Common myeloid progenitor, CD34-positive (primary cell): ENCODE measurements around the gene TMEM247.

Experiments used
- CTCF ChIA-PET: fragments of 350-600 bp; sonication (Branson Sonifier 250); formaldehyde crosslinking; loops from one replicate; lab custom pipeline; 2021; ENCODE audit warnings: antibody characterized with exemption; lab: Charles Lee
- POLR2A ChIA-PET: fragments of 350-600 bp; sonication (Branson Sonifier 250); formaldehyde crosslinking; loops from one replicate; lab custom pipeline; 2021; ENCODE audit warnings: antibody characterized with exemption; lab: Charles Lee
- DNase-seq, 3 donors: peaks; one replicate each; pipeline versions ENCODE4 v3.0.0 to v3.0.0-alpha.2; 2013
- H3K27ac ChIP-seq, 2 experiments: 1 replicate in 1 of 2; 2 replicates in 1 of 2; pipeline ENCODE4 v1.7.0; 2013; ENCODE audit warnings: inconsistent platforms in 2 of 2, low read length in 2 of 2, mild to moderate bottlenecking in 2 of 2, low read depth in 1 of 2, moderate library complexity in 1 of 2; ENCODE audit not compliant: severe bottlenecking in 2 of 2, insufficient read depth in 1 of 2, poor library complexity in 1 of 2
- H3K27me3 ChIP-seq, 5 experiments: replicated peaks in 2 of 5; 1 replicate in 3 of 5; 2 replicates in 2 of 5; pipeline versions ENCODE4 v1.6.1 to v1.7.0; 2013; ENCODE audit warnings: low read length in 4 of 5, mild to moderate bottlenecking in 2 of 5, moderate library complexity in 2 of 5, inconsistent platforms in 1 of 5; ENCODE audit not compliant: insufficient read depth in 5 of 5, control insufficient read depth in 4 of 5
- H3K36me3 ChIP-seq, 4 experiments: 1 replicate in 2 of 4; 2 replicates in 2 of 4; pipeline versions ENCODE4 v1.6.1 to v1.7.0; 2013; ENCODE audit warnings: low read length in 3 of 4, control low read depth in 1 of 4, mild to moderate bottlenecking in 1 of 4; ENCODE audit not compliant: control insufficient read depth in 4 of 4, insufficient read depth in 4 of 4
- H3K4me1 ChIP-seq, 4 experiments: 1 replicate in 3 of 4; 2 replicates in 1 of 4; pipeline versions ENCODE4 v1.6.1 to v1.7.1; 2013; ENCODE audit warnings: low read length in 3 of 4, mild to moderate bottlenecking in 3 of 4, control low read depth in 1 of 4, inconsistent platforms in 1 of 4, moderate library complexity in 1 of 4; ENCODE audit not compliant: control insufficient read depth in 4 of 4, insufficient read depth in 4 of 4; ENCODE audit errors: control extremely low read depth in 1 of 4
- H3K4me3 ChIP-seq, 7 experiments: 1 replicate in 4 of 7; 2 replicates in 3 of 7; pipeline versions ENCODE4 v1.5.1 to v1.7.0; 2013; ENCODE audit warnings: mild to moderate bottlenecking in 7 of 7, low read length in 6 of 7, moderate library complexity in 6 of 7, inconsistent platforms in 2 of 7, low read depth in 2 of 7, control low read depth in 1 of 7; ENCODE audit not compliant: insufficient read depth in 4 of 7, control insufficient read depth in 1 of 7; ENCODE audit errors: extremely low read depth in 1 of 7
- H3K9me3 ChIP-seq, 5 experiments: 1 replicate in 4 of 5; 2 replicates in 1 of 5; pipeline versions ENCODE4 v1.6.1 to v1.7.1; 2013; ENCODE audit warnings: low read length in 4 of 5, mild to moderate bottlenecking in 2 of 5, inconsistent platforms in 1 of 5, low read depth in 1 of 5, moderate library complexity in 1 of 5; ENCODE audit not compliant: control insufficient read depth in 4 of 5, insufficient read depth in 2 of 5; ENCODE audit errors: control extremely low read depth in 1 of 5
- WGBS: methylation state at CpG from one replicate; pipeline ENCODE4 v1.1.5; 2013; ENCODE audit not compliant: insufficient coverage; 5-methylcytosine and 5-hydroxymethylcytosine counted together

The TMEM247 gene

DNA sequence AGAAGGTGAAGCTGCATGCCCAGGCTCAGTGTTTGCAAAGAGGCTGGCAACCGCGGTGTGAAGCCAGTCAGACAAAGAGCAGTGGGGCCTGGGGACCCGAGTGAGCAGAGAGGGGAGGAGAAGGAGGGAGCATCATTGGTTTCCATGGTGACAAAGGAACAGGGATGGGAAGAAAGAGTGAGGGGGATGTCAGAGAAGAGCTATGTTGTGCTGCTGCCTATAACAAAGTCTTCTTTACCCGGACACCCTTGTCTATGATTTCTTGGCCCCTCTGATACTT is 14.5 kb downstream of the TMEM247 start:
- Histone ChIP-seq H3K36me3 (no peaks in the 10 kb centered on the region), H3K27ac (no peak overlapping the region), H3K27me3 (no peaks in the 10 kb centered on the region), H3K9me3 (no peaks in the 10 kb centered on the region), H3K4me1 (peaks cover 4 to 26% (median 24%) of the 10 kb centered on the region in 4 experiments), H3K4me3 (no peak overlapping the region)
- no peak for DNase-seq
- 94% methylated on average over 3 of the region's 4 CpGs for WGBS
- POLR2A ChIA-PET = interaction anchor here (0.7 kb wide), 1 partner anchor 9 kb away, joined by 3 read pairs; no protein-coding TSS in a partner anchor
- CTCF ChIA-PET = interaction anchor here (1.5 to 2.0 kb wide), 2 partner anchors 47 to 109 kb away, joined by 5 read pairs; no protein-coding TSS in a partner anchor

DNA sequence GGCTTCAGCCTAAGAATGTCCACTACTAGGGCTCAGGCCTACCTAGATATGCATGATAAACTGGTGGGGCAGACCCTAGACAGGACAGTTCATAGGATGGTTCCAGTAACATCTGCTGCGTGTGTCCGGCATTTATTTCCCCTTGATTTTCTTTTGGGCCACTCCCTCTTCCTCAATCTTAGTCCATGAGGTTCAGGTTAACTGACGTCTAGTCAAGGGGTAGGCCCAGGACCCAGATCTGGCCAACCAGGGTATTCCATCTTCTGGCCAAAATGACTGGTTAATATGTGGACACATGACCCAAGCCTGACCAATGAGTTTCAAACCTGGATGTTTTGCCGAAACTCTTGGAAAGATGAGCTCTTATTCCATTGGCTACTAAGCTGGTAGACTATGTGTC is 15.2 kb downstream of the TMEM247 start:
- H3K4me1 ChIP-seq = peaks cover 3 to 23% (median 23%) of the 10 kb centered on the region in 4 experiments
- 97% methylated on average over 4 of the region's 4 CpGs for WGBS
- H3K27me3 ChIP-seq = no peaks in the 10 kb centered on the region
- no peaks in the 10 kb centered on the region for H3K36me3 ChIP-seq
- no peak overlapping the region for H3K27ac ChIP-seq
- no peaks in the 10 kb centered on the region for H3K9me3 ChIP-seq
- CTCF ChIA-PET = interaction anchor here (1.5 to 2.0 kb wide), 2 partner anchors 23 to 46 kb away, joined by 3 to 5 read pairs; no protein-coding TSS in a partner anchor
- DNase-seq = no peak
- POLR2A ChIA-PET = no interaction called here
- H3K4me3 ChIP-seq = no peak overlapping the region

DNA sequence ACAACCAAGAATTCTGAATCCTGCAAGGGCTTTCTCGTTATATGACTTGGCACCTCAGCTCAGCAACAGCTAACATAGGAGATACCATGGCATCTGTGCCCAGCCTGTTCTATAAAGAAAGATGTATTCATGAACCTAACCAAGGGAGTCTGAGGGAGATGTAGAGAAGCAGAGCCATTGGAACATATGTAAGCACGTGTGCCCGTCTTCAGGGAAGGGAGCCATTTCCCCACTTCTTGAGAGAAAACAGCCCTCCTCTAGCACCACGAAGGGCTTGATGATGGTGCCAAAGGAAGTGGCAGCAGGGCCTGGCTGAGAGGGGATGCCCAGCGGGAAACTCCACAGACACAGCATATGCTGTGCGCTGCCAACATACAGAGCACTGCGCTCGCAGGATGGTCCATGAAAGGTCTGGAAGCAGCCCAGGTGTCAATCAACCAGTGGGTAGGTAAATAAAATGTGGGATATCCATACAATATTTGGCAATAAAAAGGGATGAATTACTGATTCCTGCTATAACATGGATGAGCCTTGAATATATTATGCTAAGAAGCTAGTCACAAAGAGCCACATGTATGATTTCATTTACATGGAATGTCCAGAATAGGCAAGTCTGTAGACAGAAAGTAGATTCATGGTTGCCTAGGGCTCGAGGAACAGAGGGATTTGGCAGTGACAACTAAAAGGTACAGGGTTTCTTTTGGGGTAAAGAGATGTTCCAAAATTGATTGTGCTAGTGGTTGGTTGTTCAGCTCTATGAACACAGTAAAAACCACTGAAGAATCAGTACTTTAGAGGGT is 16.1 kb downstream of the TMEM247 start:
- H3K36me3 ChIP-seq = no peaks in the 10 kb centered on the region
- ChIA-PET CTCF (interaction anchor here (1.5 kb wide), 1 partner anchor 24 kb away, joined by 3 read pairs; no protein-coding TSS in a partner anchor), POLR2A (no interaction called here)
- H3K9me3 ChIP-seq = no peaks in the 10 kb centered on the region
- peaks cover 0 to 19% (median 16%) of the 10 kb centered on the region in 4 experiments for H3K4me1 ChIP-seq
- H3K27ac ChIP-seq = no peak overlapping the region
- H3K27me3 ChIP-seq = no peaks in the 10 kb centered on the region
- WGBS = 97% methylated on average over 7 of the region's 9 CpGs
- no peak for DNase-seq
- H3K4me3 ChIP-seq = no peak overlapping the region

DNA sequence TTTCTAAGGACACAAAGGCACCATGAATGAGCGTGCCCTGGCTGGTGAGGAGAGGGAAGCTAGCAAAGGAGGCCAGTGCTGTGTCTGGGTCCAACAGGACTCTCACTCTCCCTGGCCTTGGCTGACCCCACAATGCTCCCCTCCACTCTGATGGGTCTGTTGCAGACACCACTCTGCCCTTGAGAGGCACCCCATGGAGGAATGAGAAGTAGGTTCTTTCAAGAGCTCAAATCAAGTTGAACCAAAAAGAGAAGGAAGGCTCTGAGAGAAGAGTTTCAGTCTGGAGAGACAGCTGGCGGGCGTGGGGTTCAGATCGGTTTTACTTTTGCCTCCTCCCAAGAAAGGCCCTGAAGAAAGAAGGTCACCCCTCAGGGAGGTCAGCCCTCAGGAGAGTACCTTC is 18.4 kb downstream of the TMEM247 start:
- no peak overlapping the region for H3K4me3 ChIP-seq
- no peaks in the 10 kb centered on the region for H3K36me3 ChIP-seq
- H3K4me1 ChIP-seq = peaks cover 0 to 8% (median 5%) of the 10 kb centered on the region in 4 experiments
- H3K9me3 ChIP-seq = no peaks in the 10 kb centered on the region
- DNase-seq = no peak
- WGBS = 89% methylated on average over 4 of the region's 4 CpGs
- H3K27me3 ChIP-seq = no peaks in the 10 kb centered on the region
- ChIA-PET CTCF (interaction anchor here (1.0 to 2.1 kb wide), 6 partner anchors 9 to 86 kb away, joined by 3 to 5 read pairs (median 4); no protein-coding TSS in a partner anchor), POLR2A (no interaction called here)
- no peak overlapping the region for H3K27ac ChIP-seq

DNA sequence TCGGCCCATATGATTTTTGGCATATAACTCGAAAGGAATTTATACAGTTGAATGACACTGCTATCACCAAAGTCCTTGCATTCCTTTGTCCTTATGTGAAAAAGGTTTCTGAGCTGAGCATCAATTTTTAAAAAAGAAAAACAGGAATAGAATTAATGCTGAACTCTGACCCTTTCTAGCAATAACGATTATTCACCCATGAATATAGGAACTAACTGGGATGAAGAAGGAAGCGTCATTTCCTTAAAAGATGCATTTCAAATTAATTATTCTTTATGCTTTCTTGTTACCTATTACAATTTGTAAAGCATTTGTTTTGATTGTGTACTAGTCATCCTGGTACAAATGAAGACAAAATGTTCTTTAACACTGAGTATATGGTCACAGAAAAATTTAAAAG is 19.3 kb downstream of the TMEM247 start:
- CTCF ChIA-PET = interaction anchor here (1.3 to 1.6 kb wide), 2 partner anchors 19 to 71 kb away, joined by 3 to 4 read pairs; no protein-coding TSS in a partner anchor
- H3K4me1 ChIP-seq = peaks cover 0 to 8% (median 5%) of the 10 kb centered on the region in 4 experiments

DNA sequence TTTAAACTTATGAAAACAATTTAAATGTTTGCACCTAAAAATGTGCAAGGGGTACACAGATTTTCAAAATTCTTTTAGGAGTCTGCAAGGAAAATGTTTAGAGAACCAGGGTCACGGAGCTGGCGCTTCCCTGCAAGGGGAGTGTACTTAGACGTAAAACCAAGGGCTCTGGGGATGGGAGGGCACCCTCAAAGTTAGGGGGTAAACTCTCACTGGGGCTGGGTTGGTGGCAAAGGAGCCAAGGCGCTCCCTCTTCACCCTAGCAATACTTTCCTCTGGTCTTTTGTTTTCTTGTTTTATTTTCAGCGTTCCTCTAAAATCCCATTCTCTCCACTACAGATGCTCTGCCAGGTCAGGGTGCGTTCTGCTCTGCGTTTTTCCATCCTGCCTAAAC is 20.0 kb downstream of the TMEM247 start:
- POLR2A ChIA-PET = no interaction called here
- Histone ChIP-seq H3K9me3 (no peaks in the 10 kb centered on the region), H3K4me1 (peaks cover 0 to 8% (median 5%) of the 10 kb centered on the region in 4 experiments), H3K27ac (peak overlapping the region in 1 of 2 experiments; percentile 62), H3K4me3 (peak overlapping the region; percentile 53 to 90 (median 77)), H3K27me3 (no peaks in the 10 kb centered on the region), H3K36me3 (no peaks in the 10 kb centered on the region)
- WGBS = 18% methylated on average over 6 of the region's 7 CpGs
- CTCF ChIA-PET = no interaction called here
- DNase-seq = no peak

More for the DNA sequence above, 19.3 kb downstream of the TMEM247 start:
- Histone ChIP-seq H3K4me3 (no peak overlapping the region), H3K27me3 (no peaks in the 10 kb centered on the region), H3K36me3 (no peaks in the 10 kb centered on the region), H3K27ac (no peak overlapping the region), H3K9me3 (no peaks in the 10 kb centered on the region)
- POLR2A ChIA-PET = no interaction called here
- WGBS = 100% methylated on average over 2 of the region's 4 CpGs
- DNase-seq = no peak

DNA sequence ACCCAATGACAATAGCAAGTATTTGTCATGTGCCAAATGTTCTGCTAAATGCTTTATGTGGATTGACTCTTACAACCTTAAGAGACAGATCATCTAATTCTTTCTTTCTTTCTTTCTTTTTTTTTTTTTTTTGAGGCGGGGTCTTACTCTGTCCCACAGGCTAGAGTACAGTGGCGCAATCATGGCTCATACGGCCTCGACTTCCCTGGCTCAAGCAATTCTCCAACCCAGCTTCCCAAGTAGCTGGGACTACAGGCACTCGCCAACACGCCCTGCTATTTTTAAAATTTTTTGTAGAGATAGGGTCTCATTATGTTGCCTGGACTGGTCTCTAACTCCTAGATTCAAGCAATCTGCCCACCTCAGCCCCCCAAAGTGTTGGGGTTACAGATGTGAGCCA is 21.4 kb downstream of the TMEM247 start:
- H3K27me3 ChIP-seq = no peaks in the 10 kb centered on the region
- H3K9me3 ChIP-seq = no peaks in the 10 kb centered on the region
- no peak for DNase-seq
- H3K4me3 ChIP-seq = peak overlapping the region in 1 of 7 experiments; percentile 87
- WGBS = no CpG with 5 or more reads among the region's 6 CpGs
- ChIA-PET CTCF (no interaction called here), POLR2A (interaction anchor here (0.7 kb wide), 1 partner anchor 11 kb away, joined by 3 read pairs; no protein-coding TSS in a partner anchor)
- H3K27ac ChIP-seq = no peak overlapping the region
- H3K36me3 ChIP-seq = no peaks in the 10 kb centered on the region
- peaks cover 0 to 8% (median 5%) of the 10 kb centered on the region in 4 experiments for H3K4me1 ChIP-seq
